EH (cell line): Measurements from ENCODE around the gene KERA.
A peak's percentile ranks its signal among the peaks of the same experiment; 100 is the strongest.

ENCODE experiments used
- DNase-seq: peaks from one replicate; pipeline ENCODE4 v3.0.0-alpha.2; 2015; ENCODE audit warnings: low read depth

Gene KERA

DNA sequence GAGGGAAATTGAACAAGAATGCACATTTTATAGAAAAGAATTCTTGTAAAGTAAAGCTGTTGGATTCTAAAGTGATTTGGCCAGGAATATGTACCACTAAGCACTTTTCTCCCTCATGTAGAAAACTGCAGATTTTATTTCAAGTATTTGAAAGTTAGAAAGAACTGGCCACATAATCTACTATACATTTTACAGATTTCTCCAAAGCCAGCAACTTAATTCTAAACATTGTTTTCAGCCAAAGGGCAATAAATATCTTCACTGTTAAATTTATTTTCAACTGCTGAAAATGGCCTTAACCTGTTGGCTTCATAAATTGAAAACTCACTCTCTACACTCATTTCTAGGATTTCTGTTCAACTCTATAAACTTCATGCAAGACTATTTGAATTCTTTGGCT is 15.6 kb upstream of the KERA start:
- DNase-seq: no peak

DNA sequence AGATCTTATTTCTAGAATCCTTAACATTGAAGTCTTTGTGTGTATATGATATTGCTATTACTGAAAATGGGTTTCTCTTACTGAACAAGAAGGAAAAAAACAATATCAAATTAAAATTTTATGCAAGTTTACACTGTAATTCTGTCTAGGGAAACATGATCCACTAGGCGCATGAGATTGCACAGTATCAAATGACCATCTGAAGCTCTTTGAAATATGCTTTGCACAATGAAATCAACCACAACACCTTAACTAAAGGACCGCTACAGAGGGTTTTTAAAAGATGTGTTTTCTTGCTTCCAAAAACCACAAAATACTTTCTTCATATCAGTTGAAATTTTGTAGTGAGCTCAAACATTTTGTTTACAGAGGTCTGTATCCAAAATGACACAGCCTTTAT is 15.1 kb upstream of the KERA start:
- no peak for DNase-seq

DNA sequence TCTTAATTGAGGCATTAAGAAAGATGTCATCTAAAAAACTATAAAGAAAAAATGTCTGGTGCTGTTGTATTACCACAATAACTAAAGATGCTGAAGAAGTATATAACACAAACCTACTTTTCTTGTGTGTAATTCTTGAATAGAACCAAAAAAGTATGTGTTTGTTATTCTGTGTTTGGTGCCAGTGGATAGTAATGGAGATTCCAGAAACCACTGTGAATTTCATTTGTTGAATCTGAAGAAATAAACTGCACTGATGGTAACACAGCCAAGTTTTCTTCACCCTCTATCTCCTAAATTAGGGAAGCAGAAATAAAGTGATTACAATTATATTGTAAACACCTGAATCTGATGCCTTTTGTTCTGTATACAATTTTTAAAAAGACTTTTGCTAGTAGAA is 13.1 kb upstream of the KERA start:
- DNase-seq: no peak

DNA sequence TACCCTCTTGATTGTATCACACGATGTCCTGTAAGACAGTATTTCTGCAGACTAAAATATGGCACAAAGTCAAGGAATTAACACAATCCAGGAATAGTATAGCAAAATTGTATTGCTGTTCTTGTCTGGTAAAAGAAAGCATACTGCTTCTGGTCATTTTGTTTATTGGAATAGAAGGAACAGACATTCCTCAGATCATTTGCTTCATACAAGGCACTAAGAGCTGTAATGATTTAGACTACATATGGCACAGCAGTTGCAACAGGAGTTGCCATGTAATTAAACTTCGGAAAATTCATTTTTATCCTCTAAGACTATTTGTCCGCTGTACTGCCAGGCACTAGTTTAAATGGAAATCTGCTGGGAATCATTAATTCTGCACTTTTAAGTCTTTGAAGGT is 7.6 kb upstream of the KERA start:
- DNase-seq: peak; percentile 1

DNA sequence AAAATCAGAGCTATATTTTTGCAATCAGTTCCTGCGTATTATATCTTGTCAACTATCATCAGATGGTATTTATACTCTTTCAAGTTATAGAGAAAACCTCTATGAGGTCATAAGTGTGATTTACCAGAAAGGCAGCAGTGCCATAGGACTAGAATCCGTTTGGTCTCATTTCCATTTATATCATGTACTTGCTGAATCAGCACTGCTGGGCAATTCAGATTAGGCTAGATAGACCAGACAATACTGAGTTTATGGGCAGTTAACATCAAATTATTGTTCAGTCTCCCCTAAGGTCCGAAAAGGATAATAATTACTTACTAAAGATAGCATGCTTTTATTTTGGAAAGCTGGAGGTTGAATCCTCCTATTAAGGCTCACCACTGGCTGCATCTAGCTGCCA is 6.8 kb upstream of the KERA start:
- DNase-seq: no peak

DNA sequence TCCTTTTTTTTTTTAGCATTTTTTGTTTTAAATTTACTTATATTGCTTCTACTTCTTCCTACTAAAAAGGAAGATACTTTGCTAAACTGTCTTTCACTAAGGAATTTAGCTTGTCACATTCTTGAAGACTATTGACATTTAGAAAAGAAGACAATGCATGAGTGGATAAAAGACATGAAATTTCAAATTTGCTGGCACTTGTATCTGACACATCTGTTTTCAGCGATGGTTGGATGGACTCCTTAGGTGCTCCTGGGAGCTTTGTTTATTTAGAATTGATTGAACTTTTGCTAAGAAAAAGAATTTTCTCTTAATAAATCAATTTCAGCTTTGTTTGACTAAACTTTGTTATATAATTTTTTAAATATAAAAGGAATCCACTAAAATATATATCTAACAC is 3.3 kb upstream of the KERA start:
- no peak for DNase-seq

DNA sequence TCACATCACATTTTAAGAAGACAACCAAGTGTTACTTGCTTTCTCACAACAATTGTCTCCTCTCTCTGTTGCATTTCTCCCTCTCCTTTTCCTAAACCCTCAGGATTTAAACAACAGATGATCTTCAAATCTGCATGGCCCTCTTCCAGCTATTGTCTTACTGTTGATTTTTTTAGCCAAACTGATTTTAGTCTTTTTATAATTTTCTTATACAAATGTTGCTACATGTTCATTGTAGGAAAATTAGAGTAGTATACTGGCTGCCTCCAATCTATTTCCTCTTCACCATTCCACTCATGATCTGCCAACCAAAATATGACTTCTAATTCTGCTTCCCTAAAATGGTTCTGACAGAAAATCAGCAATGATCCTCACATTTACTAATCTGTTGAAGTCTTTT is 1.4 kb upstream of the KERA start:
- no peak for DNase-seq

DNA sequence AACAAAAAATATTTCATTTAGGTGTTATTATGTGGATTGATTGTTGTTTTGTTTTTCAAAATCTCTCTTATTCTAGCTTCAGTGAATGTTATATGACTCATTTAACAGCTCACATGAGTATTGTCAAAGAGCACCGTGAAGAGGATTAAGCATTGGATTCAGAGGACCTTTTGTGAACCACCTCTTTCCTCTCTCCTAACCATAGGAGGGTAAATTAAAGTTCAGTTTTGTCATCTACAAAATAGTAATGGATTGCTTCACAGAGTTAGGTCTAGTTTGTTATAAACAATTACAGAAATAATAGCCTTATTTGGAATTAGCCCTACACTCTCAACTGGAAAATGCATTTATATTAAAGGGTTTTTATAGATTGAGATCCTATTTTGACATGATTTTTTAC is 962 bp upstream of the KERA start:
- no peak for DNase-seq

DNA sequence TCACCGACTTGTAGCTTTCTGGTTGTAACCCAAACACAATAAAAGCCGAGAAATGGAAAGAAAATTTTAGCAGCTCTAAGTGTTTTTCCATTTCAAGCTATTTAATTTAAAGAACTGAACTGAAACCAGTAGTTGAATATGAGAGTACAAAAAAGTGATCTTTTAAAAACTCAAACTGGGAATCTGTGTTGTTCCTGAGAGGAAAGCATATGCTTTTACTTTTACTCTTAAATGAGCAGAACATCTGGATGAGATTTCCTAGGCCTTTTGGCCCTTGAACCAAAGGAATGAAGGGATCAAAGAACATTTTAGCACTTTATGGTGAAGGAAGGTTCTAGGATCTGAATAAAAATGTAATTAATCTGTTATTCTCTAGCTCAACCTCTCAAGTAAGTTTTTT is 1.3 kb downstream of the KERA start:
- no peak for DNase-seq

DNA sequence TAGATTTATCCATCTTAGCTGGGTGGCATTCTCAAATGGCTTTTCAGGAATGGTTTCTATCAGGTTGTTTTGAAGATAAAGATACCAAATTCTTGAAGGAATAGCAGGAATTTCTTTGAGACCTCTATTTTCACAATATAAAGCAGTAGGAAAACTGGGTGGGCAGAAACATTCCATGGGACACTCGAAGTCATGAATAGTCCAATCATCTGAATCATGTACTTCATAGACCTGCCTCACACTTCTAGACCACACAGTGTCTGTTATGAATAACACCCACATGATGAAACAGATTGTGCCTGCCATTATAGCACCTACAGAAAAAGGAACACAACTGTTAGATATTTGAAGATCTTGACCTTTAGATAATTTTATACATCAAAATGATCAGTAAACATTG is 1.8 kb downstream of the KERA start:
- DNase-seq: no peak

DNA sequence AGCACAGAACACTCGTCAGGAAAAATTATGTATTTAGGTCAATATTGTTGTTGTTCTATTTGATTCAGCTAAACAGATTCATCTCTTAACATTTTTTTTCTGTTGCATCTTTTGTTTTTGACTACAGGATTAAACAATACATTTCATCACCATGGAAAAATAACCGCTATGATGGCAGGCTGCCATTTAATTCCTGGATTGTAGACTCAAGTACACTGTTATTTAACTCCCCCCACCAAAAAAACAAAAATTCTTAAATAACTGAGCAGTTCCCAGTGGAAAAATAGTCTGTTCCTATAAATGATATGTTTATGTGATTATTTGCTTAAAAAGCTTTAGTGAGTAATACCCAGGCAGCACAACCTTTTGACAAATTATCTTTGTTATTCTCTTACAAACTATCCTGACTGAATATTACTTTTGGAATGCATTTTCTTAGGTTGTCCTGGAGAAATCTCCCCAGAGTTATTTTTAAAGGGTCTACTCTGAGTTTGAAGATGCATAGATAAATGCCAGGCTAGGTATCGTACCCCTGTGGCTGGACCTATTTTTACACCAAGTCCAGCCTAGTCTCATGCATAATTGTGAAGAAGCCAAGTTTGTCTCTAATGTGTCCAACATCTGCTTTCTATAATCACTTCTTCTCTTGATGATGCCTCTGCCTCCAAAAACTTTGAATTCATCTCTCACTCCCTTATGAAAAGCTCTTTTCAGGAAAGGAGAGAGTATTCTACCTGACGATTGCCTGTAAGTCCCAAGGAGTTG is 3.7 kb downstream of the KERA start:
- DNase-seq: peak; percentile 87

DNA sequence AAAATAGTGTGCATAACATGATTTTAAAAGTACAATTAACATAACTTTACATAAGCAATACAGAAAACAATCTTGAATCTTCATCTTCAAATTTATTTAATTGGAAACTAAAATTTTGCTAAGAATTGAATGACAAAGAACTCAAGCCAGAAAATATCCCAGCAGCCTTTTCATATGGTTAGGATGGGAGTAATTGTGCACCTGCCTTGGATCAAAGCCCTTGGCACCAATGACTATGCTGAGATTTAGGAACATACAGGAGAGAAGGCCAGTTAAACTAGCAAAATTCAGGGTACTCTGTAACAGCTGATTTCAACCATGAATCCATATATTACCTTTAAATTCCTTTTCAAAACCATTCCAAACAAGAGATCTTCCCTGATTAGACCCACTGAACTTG is 5.8 kb downstream of the KERA start:
- no peak for DNase-seq

DNA sequence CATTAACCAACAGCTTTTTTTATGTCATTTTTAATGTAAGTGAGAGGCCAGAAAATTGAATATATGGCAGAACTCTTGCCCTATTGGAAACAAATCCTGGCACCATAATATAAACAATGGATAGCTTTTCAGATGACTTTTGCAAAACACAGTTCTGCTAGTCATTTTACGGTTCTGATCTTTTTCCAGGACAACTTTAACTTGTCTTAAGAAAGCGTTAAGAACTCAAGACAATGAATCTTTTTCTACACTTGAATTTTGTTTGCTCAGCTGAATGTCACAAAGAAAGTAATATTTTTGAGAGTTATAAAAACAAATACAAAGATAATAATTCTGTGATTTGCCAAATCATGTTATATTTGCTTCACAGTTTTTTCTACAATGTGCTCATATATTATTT is 13.2 kb downstream of the KERA start:
- DNase-seq: no peak

DNA sequence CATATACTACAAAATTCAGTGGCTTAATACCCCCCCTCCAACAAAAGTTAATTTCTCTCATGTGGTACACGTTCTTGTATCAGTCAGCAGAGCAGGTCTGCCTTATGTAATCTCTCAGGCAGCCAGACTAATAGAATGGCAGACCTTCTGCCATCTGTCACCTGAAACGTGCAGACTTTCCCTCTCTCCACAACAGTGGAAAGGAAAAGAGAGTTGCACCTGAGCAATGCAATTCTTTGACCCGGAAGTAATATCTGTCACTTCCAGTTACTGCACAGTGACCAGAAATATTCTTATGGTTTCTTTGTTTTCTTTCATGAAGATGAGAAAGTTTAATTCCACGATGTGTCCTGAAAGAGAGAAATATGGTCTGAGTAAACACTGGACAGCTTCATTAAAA is 14.4 kb downstream of the KERA start:
- DNase-seq: no peak

DNA sequence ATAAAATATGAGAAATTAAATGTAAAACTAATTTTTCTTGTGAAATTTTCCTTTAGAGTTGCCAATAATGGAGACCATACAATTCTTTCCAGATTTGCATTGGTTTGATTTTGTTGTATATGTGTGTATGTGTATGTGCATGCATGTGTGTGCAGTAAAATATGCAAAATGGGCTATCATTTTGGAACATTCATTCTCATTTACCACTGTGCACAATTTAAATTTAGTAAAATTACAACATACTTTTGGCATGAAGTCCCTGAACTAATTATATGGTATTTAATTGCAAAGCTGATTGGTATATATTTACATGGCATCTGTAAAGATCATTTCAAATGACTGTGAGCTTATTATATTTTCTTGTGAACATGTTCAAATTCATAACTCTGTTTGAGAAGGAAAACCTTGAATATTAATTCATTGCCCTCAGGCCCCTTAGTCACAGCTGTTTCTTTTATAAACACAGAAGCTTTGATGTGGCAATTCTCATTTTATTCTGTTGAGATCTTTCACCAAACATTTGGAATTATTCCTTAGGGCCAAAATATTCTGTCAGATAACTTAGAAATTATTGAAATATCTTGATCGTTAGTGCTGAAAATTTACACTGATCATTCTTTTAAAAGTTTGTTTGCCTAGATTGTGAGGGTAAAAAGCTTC is 17.6 kb downstream of the KERA start:
- peak; percentile 27 for DNase-seq

DNA sequence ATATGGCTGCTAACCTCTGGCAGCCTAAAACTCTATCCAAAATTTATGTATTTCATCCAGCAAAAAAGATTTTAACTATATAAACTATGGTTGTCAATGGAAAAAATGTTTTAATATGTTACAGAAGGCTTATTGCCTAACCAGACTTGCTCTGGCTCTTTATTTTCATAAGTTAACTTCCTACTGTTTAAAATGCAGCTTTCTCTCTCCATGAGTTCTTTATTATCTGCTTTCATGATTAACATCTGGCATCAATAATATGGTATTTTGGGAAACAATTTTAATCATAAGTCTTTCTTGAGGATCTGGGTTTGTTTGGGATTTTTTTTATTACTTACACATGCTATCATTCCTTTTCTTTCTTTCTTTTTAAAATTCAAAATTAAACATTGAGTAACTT is 20.5 kb downstream of the KERA start:
- DNase-seq: peak; percentile 53

DNA sequence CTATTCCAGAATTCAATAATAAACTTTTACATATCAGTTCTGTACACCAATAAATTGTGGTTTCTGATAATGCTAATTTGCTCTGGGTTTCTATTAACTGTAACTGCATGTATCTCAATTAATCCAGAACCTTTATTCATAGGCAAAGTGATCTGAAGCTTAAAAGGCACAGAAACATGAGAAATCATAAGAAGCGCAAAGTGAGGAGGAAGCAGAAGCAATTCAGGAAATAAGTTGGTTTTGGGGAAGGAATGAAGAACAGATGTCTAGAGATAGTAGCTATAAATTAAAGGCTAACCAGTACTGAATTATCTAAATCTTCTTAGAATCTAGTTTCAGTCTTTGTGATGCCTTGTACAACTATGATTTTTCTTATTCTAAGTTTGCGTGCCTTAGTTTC is 24.6 kb downstream of the KERA start:
- no peak for DNase-seq

DNA sequence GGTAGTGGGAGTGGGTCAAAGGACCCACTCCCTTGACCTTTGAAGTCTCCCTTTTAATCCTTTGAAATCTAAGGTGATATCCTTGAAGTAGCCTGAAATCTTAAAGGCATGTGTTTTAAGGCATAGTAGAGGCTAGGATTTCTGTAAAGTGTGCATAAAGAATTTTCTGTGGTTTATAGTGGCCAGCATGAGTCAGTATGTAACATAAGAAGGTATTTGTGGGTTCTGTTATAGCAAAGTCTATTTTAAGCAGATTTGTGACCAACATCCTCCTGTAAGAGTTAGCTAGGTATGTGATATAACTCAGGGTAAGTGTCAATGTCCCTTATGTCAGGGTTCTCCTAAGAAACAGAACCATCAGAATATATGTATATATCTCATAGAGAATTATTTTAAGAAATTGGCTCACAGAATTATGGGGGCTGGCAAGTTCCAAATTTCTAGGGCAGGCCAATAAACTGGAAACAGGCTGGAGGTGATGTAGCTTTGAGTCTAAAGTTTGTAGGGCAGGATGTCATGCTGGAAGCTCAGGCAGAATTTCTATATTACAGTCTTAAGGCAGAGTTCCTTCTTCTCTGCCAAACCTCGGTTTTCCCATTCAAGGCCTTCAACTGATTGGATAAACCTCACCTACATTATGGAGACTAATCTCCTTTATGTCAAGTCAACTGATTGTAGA is 34.4 kb downstream of the KERA start:
- peak; percentile 87 for DNase-seq

DNA sequence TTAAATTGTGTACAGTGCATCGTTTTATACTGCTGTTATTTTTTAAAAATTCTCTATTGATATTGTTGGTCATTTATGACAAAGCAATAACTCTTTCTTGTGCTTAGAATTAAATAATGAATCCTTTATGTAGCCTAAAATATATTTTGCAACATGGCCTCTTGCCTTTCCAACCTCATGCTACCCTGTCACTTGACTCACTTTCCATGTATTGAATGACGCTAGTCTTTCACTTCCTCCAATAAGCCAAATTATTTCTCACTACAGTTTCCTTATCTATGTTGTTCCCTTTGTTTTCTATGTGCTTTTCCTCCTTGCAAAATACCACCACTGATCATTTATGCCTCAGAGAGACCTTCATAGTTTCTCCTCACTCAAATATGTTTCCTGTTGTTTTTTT is 36.7 kb downstream of the KERA start:
- no peak for DNase-seq

DNA sequence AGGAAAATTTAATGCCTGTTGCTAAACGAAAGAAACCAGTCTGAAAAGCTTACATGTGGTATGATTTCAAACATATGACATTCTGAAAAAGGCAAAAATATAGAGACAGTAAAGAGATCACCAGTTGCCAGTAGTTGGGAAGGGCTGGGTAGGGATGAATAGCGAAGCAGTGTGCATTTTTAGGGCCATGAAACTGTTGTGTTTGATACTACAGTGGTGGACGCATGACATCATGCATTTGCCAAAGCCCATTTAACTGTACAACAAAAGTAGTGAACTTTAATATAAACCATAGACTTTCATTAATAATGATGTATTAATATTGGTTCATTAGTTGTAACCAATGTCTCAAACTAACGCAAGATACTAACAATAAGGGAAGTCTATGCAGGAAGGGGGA is 38.4 kb downstream of the KERA start:
- no peak for DNase-seq

DNA sequence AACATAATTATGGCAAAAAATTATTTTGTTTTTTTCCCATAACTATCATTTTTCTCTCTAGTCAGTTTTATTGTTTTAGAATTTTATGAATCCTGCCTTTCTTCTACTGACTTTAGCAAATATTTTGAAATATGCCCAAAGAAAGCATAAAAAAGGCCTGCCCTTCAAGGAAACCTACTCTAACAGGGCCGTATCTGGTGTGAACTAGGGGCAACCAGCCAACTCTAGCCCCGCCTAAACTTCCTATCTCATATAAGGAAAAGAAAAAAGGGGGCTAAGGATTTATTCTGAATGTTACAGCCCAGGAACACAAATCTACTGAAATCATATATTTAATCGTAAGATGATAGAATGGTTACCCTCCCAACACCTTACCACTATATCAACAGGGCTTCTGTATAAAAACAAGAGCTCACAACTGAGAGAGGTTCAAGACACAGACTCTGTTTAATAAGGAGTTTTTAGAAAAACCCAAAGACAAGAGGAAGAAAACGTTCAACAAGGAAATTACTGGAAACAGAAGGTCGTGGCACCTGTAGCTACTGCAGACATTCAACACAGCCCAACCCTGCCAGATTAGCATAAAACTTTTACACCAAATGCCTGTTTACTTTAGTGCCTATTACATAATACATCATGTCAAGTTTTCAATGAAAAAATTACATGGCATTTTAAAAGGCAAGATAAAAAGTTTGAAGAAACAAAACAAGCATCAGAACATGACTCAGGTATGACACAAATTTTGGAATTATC is 40.1 kb downstream of the KERA start:
- no peak for DNase-seq

DNA sequence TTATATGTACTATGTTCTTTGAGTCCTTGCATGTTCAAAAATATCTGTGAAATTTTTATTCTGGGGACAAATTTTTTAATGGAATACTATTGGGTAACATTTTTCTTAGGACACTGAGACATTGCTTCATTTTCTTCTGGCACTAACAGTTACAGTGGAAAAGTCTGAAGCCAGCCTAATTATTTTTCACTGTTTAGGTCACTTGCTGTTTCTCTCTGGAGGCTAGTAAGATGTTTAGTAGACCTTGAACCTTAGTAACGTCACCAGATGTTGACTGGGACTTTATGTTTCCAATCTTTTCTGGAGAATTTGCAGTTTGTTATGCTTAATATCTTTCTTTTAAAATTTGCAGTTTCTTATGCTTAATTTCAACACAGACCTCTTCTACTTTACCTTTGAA is 40.8 kb downstream of the KERA start:
- no peak for DNase-seq
